LHCN-M2 (cell line): ENCODE results near the gene PEAK1. TPM values are rescaled to one million over a fixed set of nuclear protein-coding genes. Genes with fewer than 3 reads are reported as not detected.

Source experiments
- DNase-seq: peaks from one replicate; pipeline ENCODE4 v3.0.0-alpha.2; 2012; ENCODE audit warnings: low read depth
- polyA plus RNA-seq: library from polyadenylated mRNA; unstranded; fragments of >200 nt; gene quantifications from one replicate; pipeline ENCODE4 v1.2.1, GENCODE V29; 2012; ENCODE audit warnings: missing spikeins
- total RNA-seq: library from RNA; depleted of rRNA; stranded (reverse); fragments of >200 nt; gene quantifications from 2 replicates; pipeline ENCODE4 v1.2.3, GENCODE V29; 2014; rRNA removed

PEAK1 gene, protein sequence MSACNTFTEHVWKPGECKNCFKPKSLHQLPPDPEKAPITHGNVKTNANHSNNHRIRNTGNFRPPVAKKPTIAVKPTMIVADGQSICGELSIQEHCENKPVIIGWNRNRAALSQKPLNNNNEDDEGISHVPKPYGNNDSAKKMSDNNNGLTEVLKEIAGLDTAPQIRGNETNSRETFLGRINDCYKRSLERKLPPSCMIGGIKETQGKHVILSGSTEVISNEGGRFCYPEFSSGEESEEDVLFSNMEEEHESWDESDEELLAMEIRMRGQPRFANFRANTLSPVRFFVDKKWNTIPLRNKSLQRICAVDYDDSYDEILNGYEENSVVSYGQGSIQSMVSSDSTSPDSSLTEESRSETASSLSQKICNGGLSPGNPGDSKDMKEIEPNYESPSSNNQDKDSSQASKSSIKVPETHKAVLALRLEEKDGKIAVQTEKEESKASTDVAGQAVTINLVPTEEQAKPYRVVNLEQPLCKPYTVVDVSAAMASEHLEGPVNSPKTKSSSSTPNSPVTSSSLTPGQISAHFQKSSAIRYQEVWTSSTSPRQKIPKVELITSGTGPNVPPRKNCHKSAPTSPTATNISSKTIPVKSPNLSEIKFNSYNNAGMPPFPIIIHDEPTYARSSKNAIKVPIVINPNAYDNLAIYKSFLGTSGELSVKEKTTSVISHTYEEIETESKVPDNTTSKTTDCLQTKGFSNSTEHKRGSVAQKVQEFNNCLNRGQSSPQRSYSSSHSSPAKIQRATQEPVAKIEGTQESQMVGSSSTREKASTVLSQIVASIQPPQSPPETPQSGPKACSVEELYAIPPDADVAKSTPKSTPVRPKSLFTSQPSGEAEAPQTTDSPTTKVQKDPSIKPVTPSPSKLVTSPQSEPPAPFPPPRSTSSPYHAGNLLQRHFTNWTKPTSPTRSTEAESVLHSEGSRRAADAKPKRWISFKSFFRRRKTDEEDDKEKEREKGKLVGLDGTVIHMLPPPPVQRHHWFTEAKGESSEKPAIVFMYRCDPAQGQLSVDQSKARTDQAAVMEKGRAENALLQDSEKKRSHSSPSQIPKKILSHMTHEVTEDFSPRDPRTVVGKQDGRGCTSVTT (N-terminal part only)
- 11.7 and 15.0 TPM in 2 replicates for total RNA-seq
- polyA plus RNA-seq, result 12.4 TPM

DNA sequence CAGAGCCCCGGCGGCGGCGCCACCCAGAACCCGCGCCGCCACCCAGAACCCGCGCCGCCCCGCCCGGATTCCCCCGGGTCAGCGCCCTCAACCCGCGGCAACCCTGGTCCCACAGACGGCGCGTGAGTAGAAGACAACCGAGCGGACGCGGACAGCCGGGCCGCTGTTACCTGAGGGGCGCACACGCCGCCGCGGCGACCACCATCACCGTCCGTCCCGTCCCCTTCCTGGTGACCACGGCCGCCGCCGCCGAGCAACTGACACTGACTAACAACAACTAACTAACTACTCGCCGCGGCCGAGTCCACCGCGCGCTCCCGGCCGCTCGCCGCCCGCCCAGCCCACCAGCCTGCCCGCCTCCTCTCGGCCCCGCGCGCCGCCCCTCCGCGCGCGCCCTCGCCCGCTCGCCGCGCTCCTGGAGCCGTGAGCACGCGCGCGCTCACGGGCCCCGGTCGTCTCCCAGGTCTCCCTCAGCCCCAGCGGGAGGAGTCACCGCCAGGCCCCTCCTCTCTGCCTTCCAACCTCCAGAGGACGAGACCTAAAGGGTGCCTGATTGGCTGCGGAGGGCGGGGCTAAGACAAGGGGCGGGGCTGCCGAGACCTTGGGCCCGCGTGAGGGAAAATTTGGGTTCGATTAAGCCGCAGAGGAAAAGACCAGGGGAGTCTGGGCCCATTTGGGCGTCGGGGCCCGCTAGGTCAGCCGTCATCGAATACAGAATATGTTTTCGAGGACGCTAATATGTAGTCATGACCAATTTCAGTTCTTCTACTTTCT is at the start of gene PEAK1:
TSS of gene PEAK1 (minus strand) at position 269 of the 774 bp plus-strand sequence. CDS start 238,178 bp downstream, outside the sequence.
- peak; percentile 99 for DNase-seq

DNA sequence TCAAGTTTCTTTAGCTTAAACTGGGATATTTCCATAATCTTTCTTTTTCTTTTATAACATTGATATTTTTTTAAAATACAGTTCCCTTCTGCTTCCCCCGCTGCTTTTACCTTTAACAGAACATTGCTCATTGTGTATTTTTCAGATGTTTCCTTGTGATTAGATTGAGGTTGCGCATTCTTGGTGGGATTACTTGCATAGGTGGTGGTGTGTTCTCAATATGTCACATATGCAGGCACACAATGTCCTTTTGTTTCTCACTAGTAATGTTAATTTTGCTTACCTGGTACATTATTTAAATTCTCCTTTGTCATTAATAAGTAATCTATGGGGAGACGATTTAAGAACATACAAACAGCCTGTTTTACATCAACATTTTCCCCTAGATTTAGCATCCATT is 49.0 kb upstream of the PEAK1 start:
- DNase-seq, result no peak

DNA sequence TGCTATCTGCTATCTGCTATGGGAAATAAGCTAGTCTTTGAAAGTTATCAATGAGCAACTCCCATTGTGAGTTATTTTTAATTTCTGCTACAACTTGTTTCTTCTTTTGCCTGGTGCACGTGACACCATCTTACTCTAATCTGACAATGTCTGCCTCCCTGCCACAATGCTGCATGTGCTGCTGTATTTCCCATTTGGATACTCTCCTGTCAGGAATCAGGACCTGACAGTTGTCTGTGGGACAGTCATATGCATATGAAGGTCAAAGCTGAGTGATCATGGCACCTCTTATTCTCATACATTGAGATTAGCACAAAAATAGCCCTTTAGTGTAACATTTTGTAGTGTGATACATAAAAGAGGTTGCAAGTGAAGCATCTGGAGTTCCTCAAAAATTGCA is 46.6 kb upstream of the PEAK1 start:
- no peak for DNase-seq

DNA sequence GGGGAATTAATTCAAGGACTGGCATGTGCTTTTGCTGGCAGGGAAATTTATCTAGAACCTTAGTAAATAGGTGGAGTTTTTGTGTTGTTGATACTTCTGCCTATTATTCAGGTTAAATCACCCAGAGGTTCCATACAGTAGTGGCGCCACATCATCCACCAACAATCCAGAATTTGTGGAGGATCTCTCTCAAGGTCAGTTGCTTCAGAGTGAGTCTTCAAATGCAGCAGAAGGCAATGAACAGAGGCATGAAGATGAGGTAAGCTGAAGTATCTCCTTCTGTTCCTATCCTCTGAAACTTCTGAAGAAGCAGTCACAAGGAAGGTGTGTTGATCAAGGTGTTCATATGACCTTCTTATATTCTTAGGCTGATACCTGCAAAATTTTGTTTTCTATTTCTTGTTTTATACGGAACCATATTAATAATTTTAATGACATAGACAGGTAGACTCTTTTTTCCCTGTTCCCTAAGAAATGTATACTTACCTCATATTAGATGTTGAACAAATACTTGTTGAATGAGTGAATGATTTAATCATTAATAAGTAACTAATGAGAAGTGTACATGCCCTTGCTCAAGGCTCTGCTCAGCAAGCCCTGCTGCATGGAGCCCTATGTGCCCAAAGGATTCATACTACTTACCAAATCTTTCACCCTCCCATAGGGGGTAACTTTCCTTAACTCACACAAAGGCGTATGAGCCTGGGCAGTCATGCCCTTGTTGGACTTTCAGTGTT is 44.4 kb upstream of the PEAK1 start:
- DNase-seq, result no peak

DNA sequence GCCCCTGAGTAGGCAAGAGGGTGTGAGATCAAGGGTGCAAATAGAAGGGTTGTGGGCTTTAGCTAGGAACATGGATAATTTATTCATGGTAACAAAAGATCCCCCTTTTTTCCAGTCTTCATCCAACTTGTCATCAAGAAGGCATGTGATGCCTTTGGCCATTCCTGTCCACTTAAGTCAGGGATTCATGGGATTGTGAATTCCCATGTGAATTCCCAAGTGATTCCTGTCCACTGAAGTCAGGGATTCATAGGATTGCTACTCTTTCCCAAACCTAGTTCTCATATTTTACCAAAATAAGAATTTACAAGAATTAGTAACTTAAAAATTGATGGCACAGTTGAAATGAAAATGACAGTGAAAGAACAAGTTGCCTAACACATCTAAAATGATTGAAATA is 41.6 kb upstream of the PEAK1 start:
- peak; percentile 33 for DNase-seq

DNA sequence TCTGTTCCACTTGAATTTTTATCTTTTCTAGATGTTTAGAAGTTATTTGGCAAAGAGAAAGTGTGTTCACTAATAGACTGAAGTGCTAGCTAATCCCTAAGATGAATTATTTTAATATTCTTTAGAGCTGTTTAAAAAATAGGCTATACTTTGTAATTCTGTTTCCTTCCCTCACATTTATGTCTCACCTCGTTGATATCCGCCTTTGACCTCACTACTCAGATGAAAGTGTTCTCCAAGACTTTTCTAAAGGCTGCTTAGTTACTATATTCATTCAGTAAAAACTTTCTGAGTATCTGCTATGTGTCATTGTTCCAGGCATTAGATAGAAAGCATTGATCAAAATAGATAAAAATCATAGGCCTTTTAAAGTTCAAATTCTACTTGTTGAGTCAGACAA is 39.1 kb upstream of the PEAK1 start:
- DNase-seq, result no peak

DNA sequence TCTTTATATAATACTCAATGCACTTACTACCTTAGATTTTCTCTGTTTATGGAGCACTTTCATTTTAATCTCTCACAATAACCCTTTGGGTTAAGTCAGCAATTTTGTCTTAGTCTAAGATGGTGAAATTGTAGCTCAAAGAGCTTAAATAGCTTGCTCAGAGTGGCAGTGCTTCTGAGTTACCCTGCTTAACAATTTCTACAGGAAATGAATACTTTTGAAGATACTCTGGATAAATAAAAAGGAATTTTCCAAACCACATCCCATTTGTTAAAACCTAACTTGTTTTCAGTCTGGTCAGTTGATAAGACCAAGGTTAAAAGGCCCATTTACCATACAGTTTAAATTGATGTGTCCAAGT is 38.0 kb upstream of the PEAK1 start:
- DNase-seq, result peak; percentile 56

DNA sequence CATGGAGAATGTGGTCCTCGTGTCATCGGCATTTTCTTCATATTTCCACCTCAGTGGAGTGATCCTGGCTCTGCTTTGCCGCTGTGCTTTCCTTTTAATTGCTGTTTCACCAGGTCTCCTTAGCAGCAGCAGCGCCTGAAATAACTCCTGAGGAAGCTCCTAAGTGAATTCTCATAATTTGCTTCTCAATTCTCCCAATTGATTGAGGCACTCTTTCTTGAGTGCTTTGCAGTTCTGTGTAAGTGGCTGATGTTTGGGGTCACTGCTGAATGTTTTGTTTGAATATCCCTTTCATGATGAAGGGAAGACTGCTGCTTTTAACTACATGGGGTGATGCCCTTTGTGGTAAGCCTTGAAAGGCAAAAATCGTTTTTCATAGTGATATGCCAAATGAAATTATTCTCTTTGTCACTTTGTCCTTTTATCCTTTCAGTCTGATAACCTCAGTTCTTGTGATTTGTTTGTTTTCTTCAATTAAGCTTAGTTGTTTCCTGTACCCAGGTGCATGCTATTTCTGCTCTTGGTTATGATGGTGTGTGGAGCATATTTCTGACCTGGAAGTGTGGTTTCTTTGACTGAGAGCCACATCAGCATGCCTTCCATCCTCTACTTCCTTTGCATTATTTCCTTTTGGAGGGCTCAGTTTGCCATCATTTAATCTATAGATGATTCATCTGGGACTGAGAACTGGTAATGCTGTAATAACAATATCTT is 37.4 kb upstream of the PEAK1 start:
- DNase-seq, result no peak

DNA sequence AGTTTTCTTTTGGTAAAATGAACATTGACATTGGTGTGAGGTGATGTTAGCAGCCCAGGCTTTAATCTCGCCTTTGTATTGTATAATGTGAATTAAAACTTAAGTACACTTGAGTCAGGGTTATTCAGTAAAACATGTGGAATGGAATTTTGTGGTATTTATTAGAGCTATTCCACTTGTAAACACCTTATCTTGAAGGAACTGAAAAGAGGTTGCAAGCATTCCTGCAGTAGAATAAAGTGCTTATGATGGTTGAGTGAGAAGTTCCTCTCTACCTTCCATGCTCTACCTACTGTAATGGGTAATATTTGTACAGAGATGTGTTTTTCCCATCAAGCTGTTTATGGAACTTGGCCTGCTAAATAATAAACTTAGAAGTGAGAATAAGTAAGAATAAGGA is 36.8 kb upstream of the PEAK1 start:
- DNase-seq, result no peak

DNA sequence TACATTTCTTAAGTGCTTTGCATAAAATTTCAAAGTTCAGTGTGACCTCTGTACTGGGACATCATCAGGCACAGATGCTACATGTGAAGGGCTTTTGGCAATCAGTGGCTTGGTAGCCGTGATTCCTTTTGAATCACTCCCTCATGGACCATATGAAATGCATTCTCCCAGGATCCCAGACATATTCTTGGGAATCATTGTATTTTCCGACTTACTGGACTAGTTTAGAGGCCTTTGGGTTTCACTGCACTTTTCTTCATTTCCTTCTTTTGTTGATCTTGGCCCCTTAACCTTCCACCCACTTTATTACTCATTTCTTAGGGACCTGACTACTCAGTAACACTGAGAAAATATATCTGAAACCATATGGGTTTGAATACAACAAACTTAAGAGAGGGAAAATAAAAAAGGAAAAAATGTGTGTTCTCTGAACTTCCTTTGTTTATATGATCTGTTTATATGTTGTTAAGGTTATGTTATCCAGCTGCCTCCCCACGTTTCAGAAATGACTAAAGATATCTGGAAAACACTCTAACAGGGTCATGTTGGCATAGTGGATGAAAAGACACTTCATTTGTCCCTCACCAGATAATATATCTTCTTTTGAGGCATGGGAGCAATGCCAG is 35.9 kb upstream of the PEAK1 start:
- DNase-seq, result peak; percentile 76

DNA sequence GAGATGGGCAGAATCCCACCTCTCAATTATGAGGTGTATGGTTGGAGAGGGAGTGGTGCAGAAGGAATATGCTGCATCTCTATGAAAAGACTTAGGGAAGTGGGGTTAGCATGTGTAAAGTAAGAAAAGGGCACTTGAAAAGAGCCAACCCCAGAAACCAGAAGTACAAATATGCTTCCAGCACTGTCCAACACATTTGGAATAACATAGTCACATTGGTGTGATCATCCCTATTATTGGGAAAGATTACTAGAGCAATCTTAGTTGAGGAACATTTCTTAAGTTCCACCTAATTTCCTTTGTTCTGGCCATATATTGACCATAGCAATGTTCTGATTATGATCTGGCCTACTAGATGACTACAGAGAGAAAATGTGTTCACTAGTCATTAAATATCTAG is 35.0 kb upstream of the PEAK1 start:
- no peak for DNase-seq

DNA sequence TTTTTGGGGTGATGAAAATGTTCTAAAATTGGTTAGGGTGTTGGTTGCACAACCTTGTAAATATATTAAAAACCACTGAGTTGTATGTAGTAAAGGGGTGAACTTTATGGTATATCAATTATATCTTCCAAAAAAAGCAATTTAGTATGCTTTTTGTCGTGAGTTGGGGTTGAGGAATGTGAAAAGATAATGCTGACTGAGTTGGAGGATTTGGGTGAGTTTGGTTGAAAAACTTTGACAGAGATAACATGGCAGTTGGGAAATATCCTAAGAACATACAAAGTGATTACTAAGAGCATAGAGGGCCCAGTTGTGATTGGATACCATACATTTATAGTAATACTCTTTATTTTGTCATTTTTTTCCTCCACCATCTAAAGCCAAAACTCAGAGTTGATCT is 34.4 kb upstream of the PEAK1 start:
- DNase-seq, result no peak

DNA sequence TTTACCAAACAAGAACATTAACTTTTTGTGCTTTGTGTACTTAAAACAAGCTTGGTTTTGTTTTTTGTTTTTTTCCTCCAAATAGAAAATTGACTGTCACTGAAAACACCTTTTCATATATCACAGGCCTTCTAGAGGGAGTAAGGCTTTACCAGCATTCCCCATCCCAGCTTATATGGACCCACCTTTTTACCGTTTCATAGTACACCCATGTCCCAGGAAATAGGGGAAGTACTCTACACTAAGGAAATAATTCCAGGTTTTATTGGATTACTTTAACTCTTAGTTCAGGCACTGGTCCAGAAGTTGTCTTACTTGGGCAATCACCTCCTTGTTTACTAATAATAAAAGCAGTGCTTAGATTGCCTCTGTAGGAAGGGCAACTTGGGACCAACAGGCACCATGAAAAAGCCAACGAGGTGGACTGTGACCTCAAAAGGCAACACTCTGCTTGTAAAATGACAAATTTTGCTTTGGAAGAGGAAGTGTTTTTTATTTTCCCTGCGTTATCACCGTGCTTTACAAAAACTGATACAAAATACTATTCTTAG is 27.0 kb upstream of the PEAK1 start:
- no peak for DNase-seq

DNA sequence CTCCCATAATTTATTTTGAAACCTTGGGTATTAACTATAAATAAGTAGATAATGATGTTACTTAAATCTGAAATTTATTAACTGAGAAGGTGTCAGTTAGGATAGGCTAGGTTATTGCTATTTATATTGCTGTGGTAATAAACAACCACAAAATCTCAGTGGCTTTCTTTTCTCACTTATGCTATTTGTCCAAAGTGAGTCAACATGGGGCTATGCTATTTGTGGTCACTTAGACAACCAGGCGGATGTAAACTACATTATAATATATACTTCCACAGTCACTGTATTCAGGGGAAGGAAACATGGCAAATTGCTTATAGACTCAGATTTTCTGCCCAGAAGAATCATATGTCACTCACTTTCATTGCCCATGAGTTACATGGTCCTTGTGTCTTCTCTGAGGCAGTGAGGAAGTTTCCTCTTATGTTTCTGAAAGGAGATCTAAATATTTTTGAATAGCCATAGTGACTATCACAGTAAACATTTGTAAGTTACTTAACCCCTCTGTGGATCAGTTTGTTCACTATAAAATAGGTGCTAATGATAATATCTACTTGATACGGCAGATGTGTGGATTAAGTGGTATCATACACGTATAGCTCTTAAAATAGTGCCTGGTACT is 20.6 kb upstream of the PEAK1 start:
- DNase-seq, result peak; percentile 79

DNA sequence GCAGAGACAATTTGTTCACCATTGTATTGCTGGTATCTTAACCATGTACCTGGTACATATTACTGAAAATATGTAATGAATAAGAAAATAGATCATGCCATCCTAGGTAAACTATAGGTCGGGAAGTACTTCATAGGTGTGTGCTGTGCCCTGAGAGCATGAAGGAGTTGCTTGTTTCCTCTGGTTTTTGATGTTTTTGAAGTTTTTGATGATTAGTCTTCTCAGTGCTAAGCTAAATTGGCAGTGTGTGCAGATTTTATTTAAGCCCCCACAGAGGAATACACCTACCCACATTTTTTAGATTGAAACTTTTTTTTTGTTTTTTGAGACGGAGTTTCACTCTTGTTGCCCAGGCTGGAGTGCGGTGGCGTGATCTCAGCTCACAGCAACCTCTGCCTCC is 17.4 kb upstream of the PEAK1 start:
- DNase-seq, result no peak

DNA sequence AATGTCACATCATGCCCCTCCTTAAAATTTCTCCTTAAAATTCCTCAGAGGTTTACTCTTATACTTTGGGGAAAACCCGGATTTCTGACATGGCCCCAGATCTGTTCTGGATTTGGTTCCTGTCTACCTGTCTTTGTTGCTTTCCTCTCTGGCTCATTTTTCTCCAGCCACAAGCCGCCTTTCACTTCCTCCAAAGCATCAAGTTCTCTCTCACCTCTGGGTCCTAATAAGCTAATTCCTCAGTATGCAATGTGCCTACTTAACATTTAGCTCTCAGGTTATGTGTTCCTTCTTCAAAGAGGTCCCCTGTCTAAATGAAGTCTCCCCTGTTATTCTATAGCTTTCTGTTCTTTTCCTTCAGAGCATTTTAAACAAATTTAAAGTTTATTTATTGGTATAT is 16.9 kb upstream of the PEAK1 start:
- no peak for DNase-seq

DNA sequence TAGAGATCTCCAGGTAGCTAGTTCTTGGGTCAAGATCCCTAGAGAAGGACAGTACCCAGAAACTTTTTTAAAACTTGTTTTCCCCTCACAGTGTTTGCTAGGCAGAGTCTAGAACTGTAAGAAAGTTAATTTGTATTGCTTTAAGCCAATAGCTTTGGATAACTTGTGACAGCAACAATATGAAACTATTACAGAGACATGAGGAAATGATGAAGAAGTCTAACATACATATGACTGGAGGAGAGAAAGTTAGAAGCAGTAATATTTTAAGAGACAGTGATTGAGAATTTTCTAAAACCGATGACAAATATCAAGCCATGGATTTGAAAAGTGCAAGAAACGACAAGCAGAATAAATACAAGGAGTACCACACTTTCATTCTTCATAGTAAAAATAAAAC is 10.7 kb upstream of the PEAK1 start:
- DNase-seq, result no peak

DNA sequence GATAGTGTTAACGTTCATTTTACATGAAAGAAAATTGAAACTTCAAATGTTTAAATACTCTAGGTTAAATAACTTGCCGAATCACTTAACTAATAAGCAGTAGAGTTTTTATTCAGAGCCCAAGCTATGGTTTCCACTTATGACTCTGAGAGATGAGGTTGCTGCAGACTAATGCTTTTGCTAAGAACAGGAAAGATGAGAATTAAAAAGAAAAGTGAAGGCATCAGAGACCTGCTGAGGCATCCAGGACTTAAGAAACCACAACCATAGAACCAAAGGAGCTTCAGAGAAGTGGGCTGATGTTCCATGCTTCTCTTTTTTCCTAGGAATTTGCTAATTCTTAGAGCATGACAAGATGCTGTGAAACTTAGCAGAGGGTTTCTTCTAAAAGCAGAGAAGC is 10.3 kb upstream of the PEAK1 start:
- DNase-seq, result no peak

DNA sequence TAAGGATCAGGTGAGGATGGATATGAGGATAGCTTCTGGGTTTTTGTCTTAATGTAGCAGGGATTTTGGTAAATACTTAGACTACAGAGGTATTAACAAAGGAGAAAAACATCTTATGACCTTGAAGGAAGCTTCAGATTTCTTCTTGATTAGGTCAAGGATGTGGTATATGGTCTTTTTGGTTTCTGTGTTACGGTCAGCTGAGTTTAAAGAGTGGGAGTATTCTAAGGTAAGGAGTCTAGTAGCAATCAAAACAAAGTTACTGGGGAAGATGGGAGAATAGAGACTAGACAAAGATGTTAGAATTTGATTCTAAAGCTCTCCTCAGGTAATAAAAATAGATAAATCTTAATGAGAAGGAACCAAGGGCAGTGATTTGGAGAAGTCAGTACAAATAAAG is 7.0 kb upstream of the PEAK1 start:
- DNase-seq, result no peak
